Smooth muscle cell (in vitro differentiated cells): ENCODE results near the gene SUSD3. TPM values are rescaled to one million over a fixed set of nuclear protein-coding genes. Genes with fewer than 3 reads are reported as not detected.

Experiments used
- DNase-seq: peaks from one replicate; lab custom pipeline; 2025; ENCODE audit not compliant: unreplicated experiment; lab: John Stamatoyannopoulos, UW
- H2AFZ ChIP-seq: fragments of 200-600 bp; sonication (generic); 2 replicates; pipeline ENCODE4 v1.6.0; 2016; ENCODE audit warnings: antibody characterized with exemption, low read depth, mild to moderate bottlenecking
- H3F3A ChIP-seq: fragments of 200-600 bp; sonication (generic); 2 replicates; pipeline ENCODE4 v1.6.0; 2017; ENCODE audit warnings: antibody characterized with exemption, low read depth
- H3K27ac ChIP-seq: fragments of 200-600 bp; sonication (generic); 2 replicates; pipeline ENCODE4 v1.5.1; 2016; ENCODE audit warnings: low read depth, mild to moderate bottlenecking
- H3K27me3 ChIP-seq: fragments of 200-600 bp; sonication (generic); 2 replicates; pipeline ENCODE4 v1.6.1; 2016; ENCODE audit warnings: low read depth, mild to moderate bottlenecking
- H3K36me3 ChIP-seq: fragments of 200-600 bp; sonication (generic); 2 replicates; pipeline ENCODE4 v1.5.1; 2016; ENCODE audit warnings: low read depth
- H3K4me1 ChIP-seq: fragments of 200-600 bp; sonication (generic); 2 replicates; pipeline ENCODE4 v1.5.1; 2016; ENCODE audit warnings: low read depth
- H3K4me2 ChIP-seq: fragments of 200-600 bp; sonication (generic); 2 replicates; pipeline ENCODE4 v1.6.0; 2016; ENCODE audit warnings: mild to moderate bottlenecking
- H3K4me3 ChIP-seq: fragments of 200-600 bp; sonication (generic); 2 replicates; pipeline ENCODE4 v1.5.1; 2016; ENCODE audit warnings: mild to moderate bottlenecking
- H3K79me2 ChIP-seq: fragments of 200-600 bp; sonication (generic); 2 replicates; pipeline ENCODE4 v1.6.0; 2016; ENCODE audit warnings: low read depth, mild to moderate bottlenecking
- H3K9ac ChIP-seq: fragments of 200-600 bp; sonication (generic); 2 replicates; pipeline ENCODE4 v1.6.0; 2016; ENCODE audit warnings: low read depth
- H3K9me3 ChIP-seq: fragments of 200-600 bp; sonication (generic); replicated peaks from 2 replicates; pipeline ENCODE4 v1.5.1; 2016; ENCODE audit warnings: low read depth
- H4K20me1 ChIP-seq: fragments of 200-600 bp; sonication (generic); 2 replicates; pipeline ENCODE4 v1.6.0; 2016; ENCODE audit warnings: low read depth
- CTCF ChIP-seq: fragments of 200-600 bp; sonication (generic); IDR thresholded peaks from 2 replicates; pipeline ENCODE4 v1.5.1; 2017; ENCODE audit warnings: borderline replicate concordance, mild to moderate bottlenecking, antibody characterized with exemption; ENCODE audit not compliant: insufficient read depth, poor library complexity, severe bottlenecking
- WGBS: methylation state at CpG from one replicate; pipeline ENCODE4 v1.1.7; 2016; ENCODE audit warnings: low lambda C conversion rate; 5-methylcytosine and 5-hydroxymethylcytosine counted together
- polyA plus RNA-seq: library from polyadenylated mRNA; unstranded; fragments of >200 nt; fragmentation: Nextera tagmentation; extraction: Ambion mirVana; gene quantifications from 2 replicates; pipeline ENCODE4 v1.2.1, GENCODE V29; 2016
- total RNA-seq: library from RNA; depleted of rRNA; stranded (reverse); fragments of >200 nt; gene quantifications from 2 replicates; pipeline ENCODE4 v1.2.3, GENCODE V29; 2014

The SUSD3 gene
- total and polyA plus RNA-seq, 2 experiments from 2014 or later: 0.34 TPM; not detected in 1

- Histone ChIP-seq H3K27ac (no peak overlapping the region), H3K79me2 (no peaks in the 10 kb centered on the region), H3K9ac (no peak overlapping the region), H3F3A (no peaks in the 10 kb centered on the region), H4K20me1 (no peaks in the 10 kb centered on the region), H3K4me1 (no peaks in the 10 kb centered on the region), H3K4me2 (no peak overlapping the region), H3K36me3 (no peaks in the 10 kb centered on the region), H3K27me3 (peaks cover 9% of the 10 kb centered on the region), H3K9me3 (no peaks in the 10 kb centered on the region), H3K4me3 (no peak overlapping the region), H2AFZ (no peak overlapping the region)
- DNase-seq: no peak
- 83% methylated on average over 6 of the region's 6 CpGs for WGBS
- no peak for TF ChIP-seq CTCF
Observed at GRCh38 chr9:93033531-93033930, 25.0 kb upstream of the SUSD3 start.

DNA sequence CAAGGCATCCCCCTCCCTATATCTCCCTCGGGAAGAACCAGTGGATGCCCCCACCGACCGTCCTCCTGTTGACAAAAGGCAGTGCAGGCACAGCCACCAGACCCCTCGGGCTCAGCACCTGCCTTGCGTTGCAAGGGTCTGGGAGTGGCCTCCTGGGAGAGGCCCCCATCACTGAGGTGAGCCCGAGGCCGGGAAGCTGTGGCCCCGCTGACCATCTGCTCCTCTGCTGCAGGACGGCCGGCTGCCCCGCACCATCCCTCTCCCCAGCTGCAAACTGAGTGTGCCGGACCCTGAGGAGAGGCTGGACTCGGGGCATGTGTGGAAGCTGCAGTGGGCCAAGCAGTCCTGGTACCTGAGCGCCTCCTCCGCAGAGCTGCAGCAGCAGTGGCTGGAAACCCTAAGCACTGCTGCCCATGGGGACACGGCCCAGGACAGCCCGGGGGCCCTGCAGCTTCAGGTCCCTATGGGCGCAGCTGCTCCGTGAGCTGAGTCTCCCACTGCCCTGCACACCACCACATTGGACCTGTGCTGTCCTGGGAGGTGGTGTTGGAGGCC is 23.3 kb upstream of the SUSD3 start:
- Histone ChIP-seq H4K20me1 (no peaks in the 10 kb centered on the region), H3K9ac (no peak overlapping the region), H3K79me2 (no peaks in the 10 kb centered on the region), H2AFZ (no peak overlapping the region), H3K9me3 (no peaks in the 10 kb centered on the region), H3K4me1 (no peaks in the 10 kb centered on the region), H3F3A (no peaks in the 10 kb centered on the region), H3K27ac (no peak overlapping the region), H3K4me2 (no peak overlapping the region), H3K36me3 (no peaks in the 10 kb centered on the region), H3K27me3 (peaks cover 9% of the 10 kb centered on the region), H3K4me3 (no peak overlapping the region)
- 81% methylated on average over 17 of the region's 19 CpGs for WGBS
- no peak for DNase-seq
- no peak for TF ChIP-seq CTCF

GRCh38 chr9:93035821-93036351 is 22.6 kb upstream of the SUSD3 start:
- no peak for DNase-seq
- Histone ChIP-seq H3K9me3 (no peaks in the 10 kb centered on the region), H3K4me3 (no peak overlapping the region), H4K20me1 (no peaks in the 10 kb centered on the region), H3K79me2 (no peaks in the 10 kb centered on the region), H3K27ac (no peak overlapping the region), H3K9ac (no peak overlapping the region), H3K4me2 (no peak overlapping the region), H2AFZ (no peak overlapping the region), H3K27me3 (peaks cover 9% of the 10 kb centered on the region), H3K4me1 (no peaks in the 10 kb centered on the region), H3K36me3 (no peaks in the 10 kb centered on the region), H3F3A (no peaks in the 10 kb centered on the region)
- no peak for TF ChIP-seq CTCF
- 85% methylated on average over 13 of the region's 13 CpGs for WGBS

GRCh38 chr9:93036887-93037475 is 21.5 kb upstream of the SUSD3 start:
- no peak for TF ChIP-seq CTCF
- Histone ChIP-seq H3K36me3 (no peaks in the 10 kb centered on the region), H3F3A (no peaks in the 10 kb centered on the region), H3K4me3 (no peak overlapping the region), H2AFZ (no peak overlapping the region), H3K4me1 (no peaks in the 10 kb centered on the region), H3K27ac (no peak overlapping the region), H3K27me3 (peaks cover 3% of the 10 kb centered on the region), H3K4me2 (no peak overlapping the region), H3K9ac (no peak overlapping the region), H3K79me2 (no peaks in the 10 kb centered on the region), H4K20me1 (no peaks in the 10 kb centered on the region), H3K9me3 (no peaks in the 10 kb centered on the region)
- DNase-seq: no peak
- 92% methylated on average over 13 of the region's 13 CpGs for WGBS
